Activated gamma-delta T cell treated with anti-CD3 and anti-CD28 coated beads, Interleukin-2, amount 50 U/mL, for 16 hours (primary cell): ENCODE measurements around the gene ACBD5.
"Not testable (repeated sequence)": the region's sequence is repeated elsewhere in the genome, so short reads cannot be mapped to it uniquely, and the experiment has no call there.

ENCODE experiments used
- DNase-seq: peaks from one replicate; pipeline ENCODE4 v3.0.0-alpha.2; 2020; ENCODE audit warnings: low read depth

ACBD5 gene

GRCh38 chr10:27241010-27241651 is 534 bp upstream of the ACBD5 start:
- DNase-seq = no peak

GRCh38 chr10:27237531-27237930 is 3.1 kb downstream of the ACBD5 start:
- not testable (repeated sequence) for DNase-seq

- not testable (repeated sequence) for DNase-seq
These were observed 3.9 kb downstream of the ACBD5 start for GRCh38 chr10:27236589-27237128.

- DNase-seq = no peak
These were observed 4.9 kb downstream of the ACBD5 start for GRCh38 chr10:27235706-27236105.

GRCh38 chr10:27230022-27230421 is 10.6 kb downstream of the ACBD5 start:
- no peak for DNase-seq

GRCh38 chr10:27225642-27226257 is 14.8 kb downstream of the ACBD5 start:
- no peak for DNase-seq

- DNase-seq = peak; percentile 9
These were observed 15.5 kb downstream of the ACBD5 start for GRCh38 chr10:27225011-27225590.

- peak; percentile 6 for DNase-seq
These were observed 16.6 kb downstream of the ACBD5 start for GRCh38 chr10:27223964-27224363.

- no peak for DNase-seq
These were observed 33.2 kb downstream of the ACBD5 start for GRCh38 chr10:27207350-27207749.

- no peak for DNase-seq
These were observed 36.8 kb downstream of the ACBD5 start for GRCh38 chr10:27203806-27204205.

- no peak for DNase-seq
These were observed 42.5 kb downstream of the ACBD5 start for GRCh38 chr10:27197980-27198620.

GRCh38 chr10:27192284-27192683 is 48.3 kb downstream of the ACBD5 start:
- DNase-seq = no peak

GRCh38 chr10:27190508-27190907 is 50.1 kb downstream of the ACBD5 start:
- no peak for DNase-seq

- DNase-seq = no peak
These were observed 51.7 kb downstream of the ACBD5 start for GRCh38 chr10:27188897-27189296.

- DNase-seq = no peak
These were observed 52.3 kb downstream of the ACBD5 start for GRCh38 chr10:27188259-27188658.

- no peak for DNase-seq
These were observed 70.7 kb downstream of the ACBD5 start for GRCh38 chr10:27169849-27170248.

- no peak for DNase-seq
These were observed 82.2 kb downstream of the ACBD5 start for GRCh38 chr10:27158421-27158820.

GRCh38 chr10:27157150-27157549 is 83.4 kb downstream of the ACBD5 start:
- no peak for DNase-seq

GRCh38 chr10:27156566-27156965 is 84.0 kb downstream of the ACBD5 start:
- not testable (repeated sequence) for DNase-seq

- peak; percentile 91 for DNase-seq
These were observed 85.4 kb downstream of the ACBD5 start, which contains the start of gene MASTL for GRCh38 chr10:27155066-27155754. Gene MASTL (plus strand): TSS chr10:27155352. CDS start chr10:27155427, 75 bp downstream.

GRCh38 chr10:27153845-27154193 is 86.8 kb downstream of the ACBD5 start:
- DNase-seq = no peak

GRCh38 chr10:27153329-27153728 is 87.3 kb downstream of the ACBD5 start:
- no peak for DNase-seq
